Adrenal gland (tissue), 12 donors: ENCODE results near the gene VSIG2. TPM values are rescaled to one million over a fixed set of nuclear protein-coding genes. Genes with fewer than 3 reads are reported as not detected.

Source experiments
- DNase-seq, 7 donors: peaks; one replicate each; pipeline ENCODE4 v3.0.0-alpha.2; 2019 to 2020
- H3K27ac ChIP-seq, 5 donors: fragments of 200-600 bp; sonication (generic) in 4 of 5; 1 replicate in 3 of 5; 2 replicates in 2 of 5; pipeline versions ENCODE4 v1.5.1 to v1.8.0; 2016 to 2020; ENCODE audit warnings: mild to moderate bottlenecking in 1 of 5
- H3K27me3 ChIP-seq: fragments of 200-600 bp; 2 replicates; pipeline ENCODE4 v1.8.0; 2021
- H3K36me3 ChIP-seq, 2 donors: fragments of 200-600 bp; replicated peaks in 1 of 2; 1 replicate in 1 of 2; 2 replicates in 1 of 2; pipeline versions ENCODE4 v1.5.1 to v1.8.0; 2018 to 2022
- H3K4me1 ChIP-seq, 2 donors: fragments of 200-600 bp; replicated peaks in 1 of 2; 1 replicate in 1 of 2; 2 replicates in 1 of 2; pipeline versions ENCODE4 v1.5.1 to v1.8.0; 2018 to 2021
- H3K4me3 ChIP-seq, 4 donors: fragments of 200-600 bp; sonication (generic) in 3 of 4; one replicate each; pipeline ENCODE4 v1.5.1; 2016 to 2018
- H3K9me3 ChIP-seq, 3 donors: fragments of 200-600 bp; sonication (generic) in 1 of 3; replicated peaks in 1 of 3; 1 replicate in 2 of 3; 2 replicates in 1 of 3; pipeline versions ENCODE4 v1.5.1 to v1.8.0; 2016 to 2021
- POLR2A ChIP-seq, 2 donors: fragments of 450-650 bp; IDR thresholded peaks; one replicate each; pipeline ENCODE4 v1.6.1; 2017; ENCODE audit warnings: antibody characterized with exemption in 2 of 2, mild to moderate bottlenecking in 2 of 2, moderate library complexity in 1 of 2
- WGBS, 4 donors: extraction: QIAGEN DNeasy Blood & Tissue Kit in 2 of 4; methylation state at CpG; one replicate each; pipeline versions ENCODE4 v1.1.5 to v1.1.7; 2013 to 2017; 5-methylcytosine and 5-hydroxymethylcytosine counted together
- intact Hi-C, 2 donors: fragments of 100-400 bp; cut with DNase I; formaldehyde crosslinking; loops; one replicate each; pipeline versions ENCODE4 v1.14.1 to v1.15.0; 2022 to 2023
- polyA plus RNA-seq, 3 donors: library from polyadenylated mRNA; stranded (reverse); fragments of 200-250 nt in 2 of 3; fragments of 350-450 nt in 1 of 3; fragmentation: Illumina TruSeq in 1 of 3; extraction: RNeasy Lipid Tissue Mini Kit (QIAGEN cat#74804) in 1 of 3; gene quantifications; one replicate each; pipeline ENCODE4 v1.2.3, GENCODE V29; 2013 to 2014
- total RNA-seq, 9 donors: library from RNA; depleted of rRNA in 4 of 9; stranded (reverse); fragments of >200 nt in 4 of 9; fragments of 120-200 nt in 1 of 9; fragmentation: NEBNext Ultra II Directional in 1 of 9; extraction: Animal tissue kit (Norgen Biotek cat#: 25700) in 1 of 9; gene quantifications; one replicate each; pipeline versions ENCODE4 v1.1.0 to v1.2.4, GENCODE V29; 2013 to 2023
- TF ChIP-seq, protein P1 (sequence below), 6 experiments: fragments of 450-650 bp in 4 of 6; fragments of 200-600 bp in 2 of 6; sonication (generic) in 1 of 6; IDR thresholded peaks; 1 replicate in 5 of 6; 2 replicates in 1 of 6; pipeline versions ENCODE4 v1.5.1 to v1.8.0; 2016 to 2021; ENCODE audit warnings: antibody characterized with exemption in 6 of 6, mild to moderate bottlenecking in 2 of 6, moderate library complexity in 1 of 6
- donor health status: healthy with polysubstance abuse.
- donor health status: Bipolar disorder and iron deficiency.
- donor health status: DM: yes; HTN: yes; CAD: no.
- donor health status: DM: no; HTN: no; CAD: no.
- donor health status: DM: no; HTN: no; CAD: no.
- donor health status: DM: yes; HTN: yes; CAD: no.

Gene VSIG2
- total and polyA plus RNA-seq, 12 donors: 0.11 to 2.4 (median 0.48) TPM; not detected in 4

DNA sequence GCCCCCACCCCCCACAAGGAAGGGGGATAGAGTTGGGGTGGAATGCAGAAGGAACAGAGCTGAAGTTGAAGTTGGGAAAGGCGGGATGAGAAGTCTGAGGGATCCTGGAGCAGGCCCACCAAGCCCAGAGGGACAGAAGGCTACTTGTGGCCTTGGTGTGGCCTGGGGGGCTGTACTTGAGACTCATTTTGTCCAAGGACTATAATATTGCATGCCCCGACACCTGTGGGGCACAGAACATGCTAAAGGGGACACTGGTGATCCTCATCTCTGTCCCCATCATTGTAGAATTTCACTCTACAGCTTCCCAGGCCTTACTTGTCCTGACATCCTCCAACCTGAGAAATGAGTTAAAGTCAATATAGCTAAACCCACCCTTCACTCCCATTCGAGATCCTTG lies 8.8 kb upstream of the VSIG2 start:
- Histone ChIP-seq H3K9me3 (no peaks in the 10 kb centered on the region), H3K36me3 (no peaks in the 10 kb centered on the region), H3K27me3 (peaks cover 43% of the 10 kb centered on the region), H3K4me3 (peak overlapping the region in 1 of 4 donors; percentile 47), H3K4me1 (peaks cover 6 to 43% of the 10 kb centered on the region in 2 donors), H3K27ac (peak overlapping the region in 3 of 5 donors; percentile 2 to 55 (median 21))
- intact Hi-C loops: loop anchor here (5.0 kb wide), 1 partner anchor 89 kb away; the partner anchor contains the start of genes SIAE (in 2 of the 2) and SPA17 (in 2 of the 2)
- no peak for DNase-seq
- WGBS, 4 donors: 54 to 68% (median 64%) methylated on average over 3 of the region's 3 CpGs
- TF ChIP-seq POLR2A (IDR thresholded peaks at IDR 0.05): no peak
- TF ChIP-seq, protein P1, sequence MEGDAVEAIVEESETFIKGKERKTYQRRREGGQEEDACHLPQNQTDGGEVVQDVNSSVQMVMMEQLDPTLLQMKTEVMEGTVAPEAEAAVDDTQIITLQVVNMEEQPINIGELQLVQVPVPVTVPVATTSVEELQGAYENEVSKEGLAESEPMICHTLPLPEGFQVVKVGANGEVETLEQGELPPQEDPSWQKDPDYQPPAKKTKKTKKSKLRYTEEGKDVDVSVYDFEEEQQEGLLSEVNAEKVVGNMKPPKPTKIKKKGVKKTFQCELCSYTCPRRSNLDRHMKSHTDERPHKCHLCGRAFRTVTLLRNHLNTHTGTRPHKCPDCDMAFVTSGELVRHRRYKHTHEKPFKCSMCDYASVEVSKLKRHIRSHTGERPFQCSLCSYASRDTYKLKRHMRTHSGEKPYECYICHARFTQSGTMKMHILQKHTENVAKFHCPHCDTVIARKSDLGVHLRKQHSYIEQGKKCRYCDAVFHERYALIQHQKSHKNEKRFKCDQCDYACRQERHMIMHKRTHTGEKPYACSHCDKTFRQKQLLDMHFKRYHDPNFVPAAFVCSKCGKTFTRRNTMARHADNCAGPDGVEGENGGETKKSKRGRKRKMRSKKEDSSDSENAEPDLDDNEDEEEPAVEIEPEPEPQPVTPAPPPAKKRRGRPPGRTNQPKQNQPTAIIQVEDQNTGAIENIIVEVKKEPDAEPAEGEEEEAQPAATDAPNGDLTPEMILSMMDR (IDR thresholded peaks at IDR 0.05): no peak

DNA sequence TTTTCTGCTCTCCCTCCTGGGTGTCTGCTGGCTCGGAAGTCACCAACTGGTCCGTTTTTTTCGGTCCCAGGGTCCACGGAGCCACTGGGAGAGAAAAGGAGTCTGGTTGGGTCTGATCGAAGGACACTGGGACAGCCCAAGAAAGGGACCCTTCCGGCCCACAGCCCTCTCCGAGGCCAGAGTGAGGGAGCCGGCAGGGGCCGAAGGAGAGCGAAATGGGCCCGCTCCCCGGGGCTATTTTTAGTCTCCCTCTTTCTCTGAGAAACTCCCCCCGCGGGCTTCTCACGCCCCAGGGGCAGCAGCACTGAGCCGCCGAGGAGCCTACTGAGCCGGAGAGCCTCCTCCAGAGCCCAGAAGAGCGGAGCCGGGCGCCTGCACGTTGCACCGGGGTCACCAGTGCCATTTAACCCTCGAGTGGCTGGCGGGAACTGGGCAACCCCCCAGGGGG lies 8.2 kb upstream of the VSIG2 start:
- H3K4me3 ChIP-seq: peak overlapping the region in 1 of 4 donors; percentile 47
- TF ChIP-seq, protein P1 (IDR thresholded peaks at IDR 0.05): no peak
- no peak for TF ChIP-seq POLR2A (IDR thresholded peaks at IDR 0.05)
- 6 to 14% (median 12%) methylated on average over 14 to 25 of the region's 25 CpGs for WGBS, 4 donors
- peaks cover 43% of the 10 kb centered on the region for H3K27me3 ChIP-seq
- H3K27ac ChIP-seq: peak overlapping the region in 4 of 5 donors; percentile 2 to 55 (median 25)
- peaks cover 6 to 43% of the 10 kb centered on the region in 2 donors for H3K4me1 ChIP-seq
- DNase-seq: no peak
- H3K9me3 ChIP-seq: no peaks in the 10 kb centered on the region
- H3K36me3 ChIP-seq: no peaks in the 10 kb centered on the region
- intact Hi-C loops: loop anchor here (5.0 kb wide), 1 partner anchor 88 kb away; the partner anchor contains the start of genes SIAE (in 2 of the 2) and SPA17 (in 2 of the 2)

DNA sequence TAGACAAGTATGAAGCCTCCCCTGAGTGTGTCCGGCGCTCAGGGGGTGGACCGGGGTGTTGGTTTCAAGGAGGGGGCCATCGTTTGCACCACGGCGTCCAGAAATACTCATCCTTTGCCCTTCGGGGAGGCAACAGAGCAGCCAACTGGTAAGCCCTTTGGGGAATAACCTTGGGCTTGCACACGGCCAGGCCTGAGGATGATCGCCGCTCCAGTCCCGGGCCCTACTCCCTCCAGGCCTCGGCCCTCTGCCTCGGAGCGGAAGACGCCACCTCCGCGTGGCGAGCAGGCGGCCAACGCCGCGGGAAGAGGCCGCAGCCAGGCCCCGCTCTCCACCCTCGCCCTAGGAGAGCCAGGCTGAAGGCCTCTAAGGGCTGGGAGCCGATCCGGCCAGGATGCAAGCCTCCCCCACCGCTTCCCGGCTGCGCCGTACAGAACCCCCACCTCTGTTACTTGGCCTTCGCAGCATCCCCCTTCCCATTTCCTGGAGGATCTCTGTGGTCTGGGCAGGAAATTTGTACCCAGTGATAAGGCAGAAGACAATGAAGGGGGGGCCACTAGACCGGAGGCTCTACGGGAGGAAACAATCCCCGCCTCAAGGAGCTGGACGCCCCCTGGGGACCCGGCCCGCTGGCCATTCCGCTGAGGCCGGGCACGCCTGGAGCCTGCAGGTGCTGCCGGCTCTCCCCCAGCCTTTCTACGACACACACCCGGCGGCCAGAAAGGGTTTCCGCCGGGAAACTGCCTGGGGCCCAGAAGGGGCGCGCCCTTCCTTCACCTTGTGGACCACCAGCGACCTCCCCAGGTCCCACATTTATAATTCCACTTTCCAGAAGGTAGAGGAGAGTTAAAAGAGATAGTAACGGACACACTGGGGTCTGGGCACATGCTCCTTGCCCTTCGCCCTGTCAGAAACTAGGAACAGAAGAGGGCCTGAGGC lies 7.5 kb upstream of the VSIG2 start:
- WGBS, 4 donors: 21 to 30% (median 22%) methylated on average over 12 to 52 of the region's 52 CpGs
- Histone ChIP-seq H3K27me3 (peaks cover 43% of the 10 kb centered on the region), H3K4me3 (peak overlapping the region in 1 of 4 donors; percentile 47), H3K27ac (peak overlapping the region in 3 of 5 donors; percentile 21 to 55 (median 29)), H3K4me1 (peaks cover 6 to 43% of the 10 kb centered on the region in 2 donors), H3K36me3 (no peaks in the 10 kb centered on the region), H3K9me3 (no peaks in the 10 kb centered on the region)
- no peak for TF ChIP-seq POLR2A (IDR thresholded peaks at IDR 0.05)
- TF ChIP-seq, protein P1 (IDR thresholded peaks at IDR 0.05): no peak
- intact Hi-C loops: loop anchor here (5.0 kb wide), 1 partner anchor 87 kb away; the partner anchor contains the start of genes SIAE (in 2 of the 2) and SPA17 (in 2 of the 2)
- DNase-seq: peak in 5 of 7 donors; percentile 41 to 75 (median 53)
